Adipose tissue (tissue), 3 donors: Measurements from ENCODE around the gene CD47. TPM values are rescaled to one million over a fixed set of nuclear protein-coding genes. Genes with fewer than 3 reads are reported as not detected.

Experiments used
- H3K27ac ChIP-seq: one replicate; pipeline ENCODE4 v1.5.1; 2013; ENCODE audit warnings: low read depth, low read length
- WGBS, 3 donors: extraction: QIAGEN DNeasy Blood & Tissue Kit; methylation state at CpG; one replicate each; pipeline ENCODE4 v1.1.7; 2013; 5-methylcytosine and 5-hydroxymethylcytosine counted together
- polyA plus RNA-seq, 3 donors: library from polyadenylated mRNA; stranded (reverse); fragments of 200-250 nt; gene quantifications; one replicate each; pipeline ENCODE4 v1.2.3, GENCODE V29; 2013
- donor health status: healthy with polysubstance abuse.
- donor health status: Bipolar disorder and iron deficiency.
- donor health status: healthy.

The CD47 gene
- polyA plus RNA-seq, 3 donors = 18.0 to 27.0 (median 21.1) TPM

- H3K27ac ChIP-seq = no peak overlapping the region
- WGBS, 3 donors = 72 to 97% (median 82%) methylated on average over 3 of the region's 3 CpGs
These were observed 28.7 kb upstream of the CD47 start for GRCh38 chr3:108119398-108120104.

- WGBS, 3 donors = 70 to 85% (median 79%) methylated on average over 6 of the region's 6 CpGs
- H3K27ac ChIP-seq = no peak overlapping the region
These were observed 27.4 kb upstream of the CD47 start for GRCh38 chr3:108118038-108118768.

GRCh38 chr3:108117241-108117775 lies 26.5 kb upstream of the CD47 start:
- 62 to 77% (median 66%) methylated on average over 6 of the region's 6 CpGs for WGBS, 3 donors
- no peak overlapping the region for H3K27ac ChIP-seq

- H3K27ac ChIP-seq = no peak overlapping the region
- 73 to 80% (median 77%) methylated on average over 16 of the region's 16 CpGs for WGBS, 3 donors
These were observed 23.7 kb upstream of the CD47 start for GRCh38 chr3:108114423-108115065.

- 93 to 94% (median 93%) methylated on average over 15 of the region's 15 CpGs for WGBS, 3 donors
These were observed 23.1 kb upstream of the CD47 start for GRCh38 chr3:108113975-108114374.

GRCh38 chr3:108110934-108111333 lies 20.1 kb upstream of the CD47 start:
- no peak overlapping the region for H3K27ac ChIP-seq
- WGBS, 3 donors = 78 to 99% (median 94%) methylated on average over 3 of the region's 3 CpGs

More at GRCh38 chr3:108113975-108114374, 23.1 kb upstream of the CD47 start:
- H3K27ac ChIP-seq = no peak overlapping the region

GRCh38 chr3:108108416-108108815 lies 17.6 kb upstream of the CD47 start:
- 82 to 93% (median 88%) methylated on average over 2 of the region's 2 CpGs for WGBS, 3 donors

GRCh38 chr3:108106449-108106848 lies 15.6 kb upstream of the CD47 start:
- H3K27ac ChIP-seq = no peak overlapping the region

More at GRCh38 chr3:108108416-108108815, 17.6 kb upstream of the CD47 start:
- H3K27ac ChIP-seq = no peak overlapping the region

GRCh38 chr3:108106031-108106430 lies 15.2 kb upstream of the CD47 start:
- 93 to 98% (median 94%) methylated on average over 3 of the region's 3 CpGs for WGBS, 3 donors
- no peak overlapping the region for H3K27ac ChIP-seq

GRCh38 chr3:108103886-108104797 lies 13.3 kb upstream of the CD47 start:
- H3K27ac ChIP-seq = no peak overlapping the region
- 57 to 66% (median 63%) methylated on average over 11 of the region's 11 CpGs for WGBS, 3 donors

GRCh38 chr3:108103040-108103751 lies 12.4 kb upstream of the CD47 start:
- H3K27ac ChIP-seq = no peak overlapping the region
- 58 to 81% (median 71%) methylated on average over 7 of the region's 7 CpGs for WGBS, 3 donors

GRCh38 chr3:108102420-108103039 lies 11.7 kb upstream of the CD47 start:
- WGBS, 3 donors = 62 to 90% (median 78%) methylated on average over 8 of the region's 8 CpGs

GRCh38 chr3:108100906-108101660 lies 10.3 kb upstream of the CD47 start:
- WGBS, 3 donors = 71 to 83% (median 77%) methylated on average over 4 of the region's 4 CpGs

More at GRCh38 chr3:108102420-108103039, 11.7 kb upstream of the CD47 start:
- no peak overlapping the region for H3K27ac ChIP-seq

GRCh38 chr3:108099679-108100428 lies 9.0 kb upstream of the CD47 start:
- H3K27ac ChIP-seq = no peak overlapping the region
- WGBS, 3 donors = 52 to 89% (median 62%) methylated on average over 9 of the region's 9 CpGs

More at GRCh38 chr3:108100906-108101660, 10.3 kb upstream of the CD47 start:
- no peak overlapping the region for H3K27ac ChIP-seq

GRCh38 chr3:108099244-108099643 lies 8.4 kb upstream of the CD47 start:
- H3K27ac ChIP-seq = no peak overlapping the region
- 32 to 82% (median 51%) methylated on average over 3 of the region's 3 CpGs for whole genome bisulfite sequencing, 3 donors

GRCh38 chr3:108098003-108098370 lies 7.2 kb upstream of the CD47 start:
- WGBS, 3 donors = 64 to 93% (median 65%) methylated on average over 2 of the region's 2 CpGs

More at GRCh38 chr3:108098003-108098370, 7.2 kb upstream of the CD47 start:
- no peak overlapping the region for H3K27ac ChIP-seq
